Testis (tissue), 2 donors: ENCODE results near the gene CALU.

Source experiments
- CTCF ChIP-seq, 3 experiments: fragments of 450-650 bp in 2 of 3; fragments of 200-600 bp in 1 of 3; sonication (generic) in 1 of 3; IDR thresholded peaks; one replicate each; pipeline ENCODE4 v1.5.1; 2016 to 2019; ENCODE audit warnings: antibody characterized with exemption in 3 of 3, mild to moderate bottlenecking in 2 of 3, moderate library complexity in 1 of 3
- POLR2A ChIP-seq: fragments of 450-650 bp; IDR thresholded peaks from one replicate; pipeline ENCODE4 v1.6.1; 2017; ENCODE audit warnings: antibody characterized with exemption, mild to moderate bottlenecking, moderate library complexity

GRCh38 chr7:128793181-128793547 lies 54.0 kb downstream of the CALU start:
- no peak for TF ChIP-seq CTCF (IDR thresholded peaks at IDR 0.05)
- TF ChIP-seq POLR2A = no peak
